ENCODE measurements around the gene NUP153. TPM values are rescaled to one million over a fixed set of nuclear protein-coding genes. Genes with fewer than 3 reads are reported as not detected.

The NUP153 gene
- polyA plus RNA-seq, 1 of the 3 experiments (the other 2 are of a cell fraction) = 10.5 TPM

- no peak for TF ChIP-seq IRF3 (IDR thresholded peaks at IDR 0.05; ENCODE audit: low read depth, low read length)
- TF ChIP-seq ELF1 (IDR thresholded peaks at IDR 0.05) = no peak
Observed at GRCh38 chr6:17574866-17575560, 131.7 kb downstream of the NUP153 start (continued).

- Histone ChIP-seq H3K36me3 (replicated peaks in 1 of 2; ENCODE audit: control insufficient read depth in 1 of 2, insufficient read depth in 2 of 2, low read length in 1 of 2) (no peaks in the 10 kb centered on the region), H4K20me1 (ENCODE audit: insufficient read depth) (no peaks in the 10 kb centered on the region), H3K4me1 (ENCODE audit: control insufficient read depth in 1 of 2, insufficient read depth in 2 of 2, low read depth in 1 of 2, low read length in 1 of 2) (no peaks in the 10 kb centered on the region), H3K4me2 (no peak overlapping the region), H3K9ac (no peak overlapping the region), H3K4me3 (ENCODE audit: low read depth in 2 of 2, low read length in 1 of 2) (no peak overlapping the region), H3F3A (replicated peaks; ENCODE audit: insufficient read depth) (no peaks in the 10 kb centered on the region), H3K79me2 (ENCODE audit: insufficient read depth) (no peaks in the 10 kb centered on the region), H3K9me2 (no peaks in the 10 kb centered on the region), H3K27me3 (ENCODE audit: insufficient read depth) (no peaks in the 10 kb centered on the region), H3K27ac (ENCODE audit: low read depth in 2 of 2, low read length in 1 of 2) (no peak overlapping the region), H3K9me3 (peaks cover 7% of the 10 kb centered on the region), H2AFZ (ENCODE audit: low read depth) (no peak overlapping the region)
- 23% methylated on average over 2 of the region's 3 CpGs for WGBS (ENCODE audit: low lambda C conversion rate)
- no peak for DNase-seq
- POLR2A ChIA-PET = no interaction called here
- CTCF ChIA-PET = no interaction called here
- no peak for TF ChIP-seq ELF1 (IDR thresholded peaks at IDR 0.05)
- TF ChIP-seq MAX (IDR thresholded peaks at IDR 0.05; ENCODE audit: low read depth) = no peak
- no peak for TF ChIP-seq GATA2 (CRISPR knock-in tag; IDR thresholded peaks at IDR 0.05)
- TF ChIP-seq FOXM1 (IDR thresholded peaks at IDR 0.05; ENCODE audit: low read depth) = no peak
- no peak for TF ChIP-seq RCOR1 (IDR thresholded peaks at IDR 0.05; ENCODE audit: low read length)
- no peak for TF ChIP-seq TCF12 (IDR thresholded peaks at IDR 0.05)
- TF ChIP-seq TEAD4 (IDR thresholded peaks at IDR 0.05; ENCODE audit: borderline replicate concordance, insufficient read depth) = no peak
- TF ChIP-seq RAD21 (IDR thresholded peaks at IDR 0.05; ENCODE audit: low read length) = no peak
- no peak for TF ChIP-seq YY1 (IDR thresholded peaks at IDR 0.05; ENCODE audit: low read depth)
- no peak for TF ChIP-seq PBX3 (IDR thresholded peaks at IDR 0.05)
- no peak for TF ChIP-seq RFX5 (IDR thresholded peaks at IDR 0.05; ENCODE audit: low read length)
- TF ChIP-seq EZH2phosphoT487 (IDR thresholded peaks at IDR 0.05; ENCODE audit: borderline replicate concordance, low read depth) = no peak
- TF ChIP-seq FOXJ3 (CRISPR knock-in tag; IDR thresholded peaks at IDR 0.05) = no peak
- no peak for TF ChIP-seq ZBTB33 (IDR thresholded peaks at IDR 0.05; ENCODE audit: borderline replicate concordance, low read depth)
- no peak for TF ChIP-seq IRF3 (IDR thresholded peaks at IDR 0.05; ENCODE audit: low read depth, low read length)
- no peak for TF ChIP-seq SMC3 (IDR thresholded peaks at IDR 0.05; ENCODE audit: low read depth, low read length)
- no peak for TF ChIP-seq CTCF (IDR thresholded peaks at IDR 0.05)
- TF ChIP-seq USF2 (IDR thresholded peaks at IDR 0.05; ENCODE audit: borderline replicate concordance, low read depth, low read length) = no peak
- TF ChIP-seq POLR2AphosphoS5 (IDR thresholded peaks at IDR 0.05; ENCODE audit: low read depth, low read length) = no peak
Observed at GRCh38 chr6:17565399-17565798, 141.3 kb downstream of the NUP153 start.

Data from SK-N-SH (cell line).